Pancreas (tissue), 10 donors: ENCODE data around the gene SAPCD1. TPM values are rescaled to one million over a fixed set of nuclear protein-coding genes. Genes with fewer than 3 reads are reported as not detected.

ENCODE experiments used
- ATAC-seq, 4 donors: fragments of 200-7000 bp; cut with Tn5 transposase; one replicate each; pipeline versions ENCODE4 v1.8.0 to v1.9.1; 2020; ENCODE audit warnings: mild to moderate bottlenecking in 4 of 4, moderate library complexity in 4 of 4
- DNase-seq, 6 donors: peaks; one replicate each; pipeline ENCODE4 v3.0.0-alpha.2; 2020
- FAIRE-seq: peaks from 2 replicates; lab custom pipeline; 2012; peaks lifted over from hg19 to GRCh38; lab: Jason Lieb, UNC
- H3K27ac ChIP-seq, 4 donors: fragments of 200-600 bp; sonication (generic); 1 replicate in 3 of 4; 2 replicates in 1 of 4; pipeline versions ENCODE4 v1.5.0 to v1.8.0; 2020
- H3K27me3 ChIP-seq, 4 donors: fragments of 200-600 bp; one replicate each; pipeline ENCODE4 v1.8.0; 2021
- H3K36me3 ChIP-seq, 3 donors: fragments of 200-600 bp; sonication (generic) in 1 of 3; one replicate each; pipeline versions ENCODE4 v1.5.0 to v1.8.0; 2020 to 2021
- H3K4me1 ChIP-seq, 3 donors: fragments of 200-600 bp; one replicate each; pipeline ENCODE4 v1.8.0; 2021
- H3K4me3 ChIP-seq, 4 donors: fragments of 200-600 bp; sonication (generic) in 2 of 4; one replicate each; pipeline versions ENCODE4 v1.5.0 to v1.8.0; 2020 to 2021
- H3K9me3 ChIP-seq, 4 donors: fragments of 200-600 bp; one replicate each; pipeline ENCODE4 v1.8.0; 2021
- WGBS, 2 donors: extraction: QIAGEN DNeasy Blood & Tissue Kit; methylation state at CpG; one replicate each; pipeline ENCODE4 v1.1.7; 2013; 5-methylcytosine and 5-hydroxymethylcytosine counted together
- intact Hi-C, 3 donors: fragments of 100-400 bp; cut with DNase I; formaldehyde crosslinking; loops; one replicate each; pipeline versions ENCODE4 v1.11.1 to v1.14.2; 2022
- polyA plus RNA-seq, 2 donors: library from polyadenylated mRNA; stranded (reverse); fragments of 200-250 nt; gene quantifications; one replicate each; pipeline ENCODE4 v1.2.3, GENCODE V29; 2013
- total RNA-seq, 6 donors: library from RNA; stranded (reverse); fragmentation: NEBNext Ultra II Directional in 4 of 6; extraction: Animal tissue kit (Norgen Biotek cat#: 25700) in 4 of 6; gene quantifications; one replicate each; pipeline versions ENCODE4 v1.2.1 to v1.2.4, GENCODE V29; 2021 to 2023
- TF ChIP-seq, protein P1 (sequence below), 4 donors: fragments of 200-600 bp; sonication (generic) in 3 of 4; IDR thresholded peaks; one replicate each; pipeline versions ENCODE4 v1.5.0 to v1.8.0; 2021; ENCODE audit warnings: antibody characterized with exemption in 4 of 4
- donor health status: healthy with polysubstance abuse.
- donor health status: DM: no; HTN: no; CAD: no; lungs with moderate emphysema.
- donor health status: DM: no; HTN: no; CAD: no.
- donor health status: control.
- donor health status: control.
- donor health status: Bipolar disorder and iron deficiency.
- donor health status: DM: yes; HTN: yes; CAD: no.
- donor health status: DM: no; HTN: no; CAD: no.
- donor health status: DM: no; HTN: no; CAD: no.
- donor health status: DM: yes; HTN: yes; CAD: no.

SAPCD1 gene
- 1 to 10 TPM in 1 of 6 donors, under 1 TPM in 4, not detected in 1; 0.51 to 1.9 (median 0.64) TPM for total RNA-seq
- 10 to 100 TPM in 1 of 2 donors, 1 to 10 TPM in 1; 4.8 to 11.1 TPM for polyA plus RNA-seq

DNA sequence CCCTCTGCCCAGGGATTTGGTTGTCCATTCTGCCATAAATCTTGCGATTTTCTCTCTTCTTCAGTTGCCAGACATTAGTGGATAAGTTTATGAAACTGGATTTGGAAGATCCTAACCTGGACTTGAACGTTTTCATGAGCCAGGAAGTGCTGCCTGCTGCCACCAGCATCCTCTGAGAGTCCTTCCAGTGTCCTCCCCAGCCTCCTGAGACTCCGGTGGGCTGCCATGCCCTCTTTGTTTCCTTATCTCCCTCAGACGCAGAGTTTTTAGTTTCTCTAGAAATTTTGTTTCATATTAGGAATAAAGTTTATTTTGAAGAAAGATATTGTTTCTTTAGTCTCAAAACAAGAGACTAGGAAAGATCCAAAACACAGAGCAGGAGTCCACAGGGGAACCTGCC lies at the start of gene SAPCD1:
Gene SAPCD1 (plus strand): TSS at position 301 of the 400 bp plus-strand sequence. CDS start 399 bp downstream, outside the sequence.
- Histone ChIP-seq H3K36me3 (no peaks in the 10 kb centered on the region), H3K9me3 (no peaks in the 10 kb centered on the region), H3K27me3 (no peaks in the 10 kb centered on the region), H3K4me1 (no peaks in the 10 kb centered on the region), H3K27ac (no peak within 1 kb of the TSS), H3K4me3 (no peak within 1 kb of the TSS)
- intact Hi-C loops: no loop called here
- FAIRE-seq: no peak
- ATAC-seq: no peak
- TF ChIP-seq, protein P1, sequence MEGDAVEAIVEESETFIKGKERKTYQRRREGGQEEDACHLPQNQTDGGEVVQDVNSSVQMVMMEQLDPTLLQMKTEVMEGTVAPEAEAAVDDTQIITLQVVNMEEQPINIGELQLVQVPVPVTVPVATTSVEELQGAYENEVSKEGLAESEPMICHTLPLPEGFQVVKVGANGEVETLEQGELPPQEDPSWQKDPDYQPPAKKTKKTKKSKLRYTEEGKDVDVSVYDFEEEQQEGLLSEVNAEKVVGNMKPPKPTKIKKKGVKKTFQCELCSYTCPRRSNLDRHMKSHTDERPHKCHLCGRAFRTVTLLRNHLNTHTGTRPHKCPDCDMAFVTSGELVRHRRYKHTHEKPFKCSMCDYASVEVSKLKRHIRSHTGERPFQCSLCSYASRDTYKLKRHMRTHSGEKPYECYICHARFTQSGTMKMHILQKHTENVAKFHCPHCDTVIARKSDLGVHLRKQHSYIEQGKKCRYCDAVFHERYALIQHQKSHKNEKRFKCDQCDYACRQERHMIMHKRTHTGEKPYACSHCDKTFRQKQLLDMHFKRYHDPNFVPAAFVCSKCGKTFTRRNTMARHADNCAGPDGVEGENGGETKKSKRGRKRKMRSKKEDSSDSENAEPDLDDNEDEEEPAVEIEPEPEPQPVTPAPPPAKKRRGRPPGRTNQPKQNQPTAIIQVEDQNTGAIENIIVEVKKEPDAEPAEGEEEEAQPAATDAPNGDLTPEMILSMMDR (IDR thresholded peaks at IDR 0.05): no peak
- WGBS, 2 donors: 64 to 71% methylated on average over 4 of the region's 4 CpGs
- DNase-seq: no peak

DNA sequence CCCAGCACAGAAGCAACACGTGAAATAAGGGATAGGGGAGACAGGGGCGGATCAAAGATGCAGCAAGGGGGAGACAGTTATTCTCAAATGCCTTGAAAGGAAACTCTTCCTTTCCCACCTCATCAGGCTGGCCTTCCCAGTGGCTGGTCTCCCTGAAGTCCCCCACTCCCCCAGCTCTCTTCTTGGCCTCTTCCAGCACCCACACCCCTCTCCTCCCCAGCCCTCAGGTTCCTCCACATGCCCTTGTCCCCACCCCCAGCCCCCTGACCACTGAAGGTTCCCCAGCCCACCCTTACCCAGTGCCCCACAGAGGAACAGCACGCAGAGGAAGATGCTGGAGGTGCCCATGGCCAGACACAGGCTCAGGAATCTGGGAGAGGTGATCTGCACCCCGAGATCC lies 49.0 kb upstream of the SAPCD1 start:
- TF ChIP-seq, protein P1 (IDR thresholded peaks at IDR 0.05): no peak
- H3K9me3 ChIP-seq: no peaks in the 10 kb centered on the region
- intact Hi-C loops: no loop called here
- H3K4me3 ChIP-seq: no peak overlapping the region
- 72 to 75% methylated on average over 4 of the region's 4 CpGs for WGBS, 2 donors
- no peak for ATAC-seq
- H3K27me3 ChIP-seq: no peaks in the 10 kb centered on the region
- no peaks in the 10 kb centered on the region for H3K36me3 ChIP-seq
- no peaks in the 10 kb centered on the region for H3K4me1 ChIP-seq
- FAIRE-seq: no peak
- no peak overlapping the region for H3K27ac ChIP-seq
- no peak for DNase-seq

DNA sequence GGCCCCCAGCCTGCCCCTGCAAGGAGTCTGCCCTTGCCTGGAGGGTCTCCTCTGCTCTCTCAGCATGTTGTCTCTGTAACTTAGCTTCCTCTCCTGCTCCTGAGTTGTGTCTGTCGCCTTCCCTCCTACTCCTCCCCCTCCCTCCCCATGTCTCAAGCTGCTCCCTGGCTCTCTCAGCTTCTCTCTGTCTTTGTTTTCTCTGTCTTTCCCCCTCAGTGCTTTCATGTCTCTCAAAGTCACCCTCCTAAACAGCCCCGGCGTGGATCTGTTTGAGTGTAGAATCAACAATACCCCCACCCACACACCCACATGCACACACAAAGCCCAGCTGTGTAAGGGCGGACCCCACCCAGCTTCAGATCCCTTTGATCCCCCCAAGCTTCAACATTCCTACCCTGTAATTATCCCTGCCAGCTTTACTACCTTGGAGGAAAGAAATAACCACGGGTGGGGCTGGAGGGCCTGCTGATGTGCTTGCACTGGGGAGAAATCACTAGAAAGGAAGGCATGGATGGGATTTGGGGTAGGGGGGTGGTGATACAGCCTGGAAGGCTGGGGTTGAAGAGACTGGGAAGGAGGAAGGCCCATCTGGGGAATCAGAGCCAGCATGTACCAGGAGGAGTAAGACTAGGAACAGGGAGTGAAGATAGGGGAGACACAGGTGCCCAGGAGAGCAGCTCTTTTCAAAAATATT lies 48.3 kb upstream of the SAPCD1 start:
- intact Hi-C loops: no loop called here
- no peak for DNase-seq
- no peak for ATAC-seq
- H3K9me3 ChIP-seq: no peaks in the 10 kb centered on the region
- WGBS, 2 donors: 40 to 50% methylated on average over 5 of the region's 5 CpGs
- H3K4me3 ChIP-seq: no peak overlapping the region
- no peak overlapping the region for H3K27ac ChIP-seq
- TF ChIP-seq, protein P1 (IDR thresholded peaks at IDR 0.05): no peak
- FAIRE-seq: no peak
- H3K4me1 ChIP-seq: no peaks in the 10 kb centered on the region
- H3K36me3 ChIP-seq: no peaks in the 10 kb centered on the region
- H3K27me3 ChIP-seq: no peaks in the 10 kb centered on the region

DNA sequence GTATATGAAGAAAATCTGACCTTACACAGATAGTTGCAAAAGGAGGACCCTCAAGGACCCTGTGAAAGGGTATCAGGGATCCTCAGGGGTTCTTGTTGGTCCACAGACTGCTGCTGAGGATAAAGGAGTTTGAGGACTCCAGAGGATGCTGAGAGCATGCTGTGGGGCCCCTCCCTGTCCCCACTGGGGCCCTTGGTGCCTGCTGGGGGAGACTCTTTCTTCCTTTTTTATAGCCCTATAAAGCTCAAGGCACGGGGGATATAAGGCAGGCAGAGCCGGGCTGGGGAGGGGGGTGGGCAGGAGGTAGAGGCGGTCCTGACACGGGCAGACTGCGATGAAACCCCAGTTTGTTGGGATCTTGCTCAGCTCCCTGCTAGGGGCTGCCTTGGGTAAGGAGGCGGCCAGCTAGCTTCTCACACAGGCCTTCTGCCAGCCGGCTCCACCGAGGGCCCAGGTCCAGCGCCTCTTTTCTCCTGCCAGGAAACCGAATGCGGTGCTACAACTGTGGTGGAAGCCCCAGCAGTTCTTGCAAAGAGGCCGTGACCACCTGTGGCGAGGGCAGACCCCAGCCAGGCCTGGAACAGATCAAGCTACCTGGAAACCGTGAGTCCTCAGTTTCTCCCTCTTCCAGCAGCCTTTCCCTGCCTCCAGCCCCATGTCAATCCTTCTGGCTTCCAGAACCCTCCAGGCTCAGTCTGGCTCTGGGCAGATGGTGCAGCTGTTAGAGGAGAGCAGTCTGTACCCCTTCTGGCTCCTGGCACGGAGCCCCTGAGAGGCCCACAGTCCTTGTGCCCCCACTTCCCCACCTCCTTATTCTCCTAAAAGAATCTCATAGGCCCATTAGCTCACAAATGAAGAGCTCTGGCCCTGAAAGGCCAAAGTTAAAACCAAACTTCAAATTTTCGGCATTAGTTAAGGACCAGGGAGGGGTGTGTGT lies 47.2 kb upstream of the SAPCD1 start, which contains the start of gene LY6G6D:
Gene LY6G6D (plus strand): TSS at position 327 of the 937 bp plus-strand sequence. CDS start 8 bp downstream, at position 335.
- H3K9me3 ChIP-seq: no peaks in the 10 kb centered on the region
- no peaks in the 10 kb centered on the region for H3K27me3 ChIP-seq
- TF ChIP-seq, protein P1 (IDR thresholded peaks at IDR 0.05): no peak
- H3K4me1 ChIP-seq: no peaks in the 10 kb centered on the region
- H3K36me3 ChIP-seq: no peaks in the 10 kb centered on the region
- 72 to 78% methylated on average over 16 of the region's 16 CpGs for WGBS, 2 donors
- DNase-seq (no peak), FAIRE-seq (no peak), ATAC-seq (no peak)
- no peak within 1 kb of the TSS for H3K27ac ChIP-seq
- H3K4me3 ChIP-seq: no peak within 1 kb of the TSS
- intact Hi-C loops: no loop called here
